ENCODE measurements around the gene CDYL.

- TF ChIP-seq POLR2A (IDR thresholded peaks at IDR 0.05) (no peak), CTCF (IDR thresholded peaks at IDR 0.05 in 8 of 11, conservative IDR thresholded peaks at IDR 0.05 in 3 of 11) (no peak)
These were observed 181.5 kb downstream of the CDYL start for GRCh38 chr6:4957521-4958231.
